ENCODE results near the gene IFIH1.

Gene IFIH1

DNA sequence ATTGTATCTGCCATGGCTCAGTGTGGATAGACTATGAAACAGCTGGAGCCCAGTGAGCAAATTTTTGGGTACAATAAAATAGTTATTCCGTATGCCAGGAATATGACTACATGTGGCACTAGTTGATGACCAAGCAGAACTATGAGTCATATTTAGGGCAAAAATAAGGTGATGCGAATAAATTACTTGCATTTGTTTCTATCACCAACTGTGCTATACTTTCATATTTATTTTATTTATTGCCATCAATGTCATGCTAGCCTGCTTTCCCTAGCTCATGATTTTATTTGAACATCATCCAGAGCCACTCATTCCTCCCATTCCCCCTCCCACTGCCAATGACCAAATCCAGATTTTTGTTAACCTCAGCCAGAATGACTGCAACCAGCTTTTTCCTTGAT lies 61.9 kb downstream of the IFIH1 start:
- DNase-seq, result no peak

DNA sequence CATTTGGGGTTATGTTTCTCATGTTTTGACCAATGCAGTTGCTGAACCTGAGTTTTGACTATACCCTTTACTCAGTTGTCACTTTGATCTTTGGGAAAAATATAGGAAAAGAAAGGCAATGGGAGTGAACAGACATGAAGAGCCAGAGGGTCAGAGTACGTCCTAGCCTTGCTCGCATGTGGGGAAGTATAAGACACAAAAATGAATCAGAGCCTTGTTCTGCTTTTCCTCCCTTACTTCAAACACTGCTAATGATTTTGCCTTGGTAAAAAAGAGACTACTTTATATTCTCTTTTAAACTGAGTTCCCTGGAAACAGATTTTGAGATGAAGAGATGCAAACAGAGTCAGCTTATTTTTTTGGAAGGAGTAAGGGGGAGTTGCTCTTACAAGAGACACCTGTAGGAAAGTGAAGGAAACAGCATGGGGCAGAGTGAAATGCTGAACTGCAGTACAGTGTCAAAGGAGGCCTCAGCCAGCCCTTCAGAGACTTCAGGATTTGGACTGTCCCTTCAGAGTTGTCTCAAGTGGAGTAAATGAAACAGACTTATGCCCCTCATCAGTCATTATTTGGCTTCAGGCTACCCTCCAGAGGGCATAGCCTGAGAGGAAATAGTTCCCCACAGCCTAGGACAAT lies 64.1 kb downstream of the IFIH1 start:
- DNase-seq, result no peak

DNA sequence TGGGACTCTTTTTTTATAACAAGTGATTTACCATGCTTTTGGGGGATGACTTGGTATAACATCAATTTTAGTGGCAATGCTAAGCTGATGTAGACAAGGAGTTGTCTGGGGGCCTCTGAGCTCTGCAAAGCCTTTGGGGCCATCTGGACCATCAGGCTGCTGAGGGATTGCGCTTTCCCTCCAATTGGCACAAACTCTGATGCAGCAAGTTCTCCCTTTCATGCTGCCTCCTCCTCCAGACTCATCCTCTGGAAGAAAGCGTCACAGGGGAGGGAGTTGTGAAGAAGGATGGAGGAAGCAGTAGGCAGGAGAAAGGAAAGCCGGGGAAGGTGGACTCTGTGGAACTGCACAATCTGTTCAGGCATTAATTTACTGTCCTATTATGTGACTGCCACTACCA lies 65.0 kb downstream of the IFIH1 start:
- no peak for DNase-seq

DNA sequence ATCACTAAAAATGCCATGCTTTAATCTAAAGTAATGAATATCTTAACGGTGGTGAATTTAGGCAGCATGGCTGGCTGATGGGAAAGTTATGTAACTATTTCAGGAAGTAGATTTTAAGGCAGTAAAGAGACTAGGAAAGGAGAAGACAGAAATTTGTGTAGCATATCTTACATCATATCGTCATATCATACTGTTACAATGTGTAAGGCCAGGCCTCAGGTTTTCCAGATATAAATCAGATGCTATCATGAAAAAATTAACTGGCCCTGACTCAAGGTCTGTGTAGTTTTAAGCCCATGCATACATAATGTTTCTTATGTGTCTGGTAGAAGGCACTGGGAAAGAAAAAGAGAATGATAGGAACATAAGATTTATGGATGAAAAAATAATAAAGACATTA lies 66.3 kb downstream of the IFIH1 start:
- no peak for DNase-seq

DNA sequence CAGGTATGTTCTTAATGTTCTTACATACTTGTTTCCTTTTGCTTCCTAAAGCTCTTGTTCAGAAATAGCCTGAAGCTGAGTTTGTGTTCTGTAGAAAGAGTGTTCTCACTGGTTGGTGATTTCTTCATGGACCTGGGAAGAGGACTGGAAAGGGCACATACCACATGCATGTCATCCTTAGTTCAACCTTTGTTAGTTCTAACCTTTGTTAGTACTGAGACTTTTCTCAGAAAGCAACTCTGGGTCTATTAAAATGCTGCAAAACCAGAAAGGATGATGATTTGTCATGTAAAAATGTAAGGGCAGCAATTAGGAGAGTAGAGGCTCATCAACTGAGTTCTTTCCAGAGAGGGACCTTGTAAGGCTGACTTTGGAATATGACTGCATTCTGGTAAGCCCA lies 72.7 kb downstream of the IFIH1 start:
- no peak for DNase-seq

DNA sequence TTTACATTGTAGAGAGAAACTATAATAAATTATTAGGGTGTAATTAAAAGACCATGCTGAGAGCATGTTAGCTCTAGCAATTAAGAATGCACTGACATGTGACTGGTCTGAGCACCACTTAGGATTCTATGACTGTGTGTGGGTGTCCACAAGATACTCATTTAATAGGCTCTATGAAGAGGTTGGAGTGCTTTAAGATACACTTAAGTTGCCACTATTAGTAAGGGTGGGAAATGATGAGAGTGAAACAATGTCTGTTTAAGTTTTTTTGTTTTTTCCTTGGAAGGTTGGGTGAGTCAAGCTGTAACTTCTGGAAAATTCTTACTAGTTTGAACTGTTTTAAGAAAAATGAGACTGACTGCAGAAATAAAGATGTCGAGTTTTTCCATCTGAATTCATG lies 73.4 kb downstream of the IFIH1 start:
- no peak for DNase-seq

DNA sequence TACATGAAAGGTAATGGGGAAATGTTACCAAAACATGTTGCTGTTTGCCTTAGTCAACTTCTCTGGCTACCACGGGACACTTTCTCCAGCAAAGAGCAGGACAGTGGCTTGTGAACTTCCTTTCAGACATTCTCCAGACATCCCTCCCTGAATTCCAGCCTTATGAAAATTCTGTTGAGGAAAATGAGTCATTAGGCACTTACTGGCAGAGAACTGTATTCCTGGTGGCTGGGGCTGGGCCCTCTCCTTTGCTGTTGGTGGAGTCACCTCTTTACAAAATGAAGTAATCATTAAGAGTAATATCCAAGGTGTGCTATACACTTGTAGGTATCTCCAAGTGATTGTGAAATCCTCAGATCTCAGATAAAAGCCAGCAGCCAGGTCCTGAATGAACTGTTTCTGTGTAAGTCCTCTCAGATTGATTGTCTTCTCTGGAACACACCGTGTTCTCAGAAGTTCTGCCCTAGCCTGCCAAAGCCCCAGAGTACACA lies 73.9 kb downstream of the IFIH1 start:
- no peak for DNase-seq

DNA sequence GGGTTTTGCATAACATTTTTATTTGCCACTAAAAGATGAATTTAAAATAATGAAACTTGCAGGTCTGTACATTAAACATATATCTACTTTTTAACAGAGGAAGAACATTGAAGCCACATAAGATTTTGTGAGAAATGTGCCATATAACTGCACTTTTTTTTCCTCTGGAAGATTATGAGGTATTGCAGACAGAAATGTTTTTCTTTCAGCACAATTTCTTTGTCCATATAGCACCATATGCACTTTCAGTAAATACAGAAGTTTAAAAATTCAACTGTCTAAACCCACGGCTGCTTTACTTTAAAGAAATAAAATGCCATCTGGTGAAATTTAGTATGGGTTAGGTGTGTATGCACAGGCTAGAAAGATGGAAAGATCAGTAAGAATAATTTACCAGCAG lies 74.8 kb downstream of the IFIH1 start:
- DNase-seq, result no peak

DNA sequence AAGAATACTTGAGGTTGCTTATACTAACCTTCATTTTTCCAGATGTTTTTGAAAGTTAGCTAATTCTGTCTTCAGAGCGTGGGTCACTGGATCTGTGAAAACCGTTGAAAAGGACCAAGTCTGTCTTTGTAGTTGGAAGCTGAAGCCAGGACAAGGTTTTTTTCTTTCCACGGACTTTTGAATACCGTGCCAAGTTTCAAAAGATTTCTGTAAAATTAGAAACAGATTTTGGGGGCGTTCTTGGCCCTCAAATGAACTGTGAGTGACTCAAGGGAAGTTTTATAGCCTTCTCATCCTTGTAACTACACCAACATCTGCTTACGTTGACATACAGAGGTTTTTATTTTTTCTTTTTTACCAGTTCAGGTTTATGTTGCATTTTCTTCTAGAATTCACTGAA lies 75.2 kb downstream of the IFIH1 start, which contains the start of gene FAP:
TSS of gene FAP (minus strand) at position 152 of the 400 bp plus-strand sequence. CDS start at position 34, 118 bp downstream.
- no peak for DNase-seq

DNA sequence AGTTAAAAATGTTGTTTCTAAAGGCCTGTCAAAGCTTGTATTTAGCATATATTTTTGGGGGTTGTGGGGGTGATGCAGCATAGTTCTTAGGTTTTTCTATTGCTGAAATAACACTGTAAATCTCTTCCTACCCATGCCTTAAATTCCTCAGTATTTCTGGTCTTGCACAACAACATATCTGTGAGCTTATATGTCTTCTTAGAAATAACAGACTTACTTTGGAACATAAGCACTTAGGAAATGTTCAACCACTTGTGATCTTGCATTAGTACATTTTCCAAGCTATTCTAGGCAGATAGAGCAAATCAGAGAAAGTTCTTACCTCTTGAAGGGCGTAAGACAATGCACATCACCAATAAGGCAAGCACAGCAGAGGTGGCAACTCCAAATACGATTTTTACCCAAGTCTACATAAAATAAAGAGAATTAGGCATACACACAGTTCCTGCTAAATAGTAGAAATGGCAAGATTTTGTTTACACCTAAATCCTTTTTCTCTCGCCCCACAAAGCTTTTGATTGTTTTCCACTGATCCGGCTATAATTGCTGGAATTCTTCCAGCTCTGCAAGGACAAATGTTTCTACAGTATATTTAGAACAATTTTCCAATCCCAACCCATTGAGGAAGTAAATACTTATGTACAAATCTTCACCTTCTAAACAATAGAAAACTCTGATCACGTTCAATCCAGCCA lies 75.8 kb downstream of the IFIH1 start:
- no peak for DNase-seq

DNA sequence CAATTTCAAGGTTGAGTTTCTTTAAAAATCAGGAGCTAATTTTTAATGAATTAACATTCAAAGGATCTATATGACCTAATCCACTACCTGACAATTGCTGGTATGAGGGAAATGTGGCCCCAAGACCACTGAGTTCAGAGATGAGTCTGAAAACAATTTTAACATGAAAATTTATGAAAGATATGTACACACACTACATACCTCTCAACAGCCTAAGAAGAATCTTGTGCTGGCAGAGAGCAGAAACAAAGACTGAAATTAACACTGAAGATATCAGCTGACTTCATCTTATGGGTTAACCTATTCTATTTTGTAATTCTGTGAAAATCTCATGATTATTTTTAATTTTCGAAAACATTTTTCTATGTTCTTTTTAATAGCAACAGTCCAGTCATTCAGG lies 76.9 kb downstream of the IFIH1 start:
- no peak for DNase-seq

DNA sequence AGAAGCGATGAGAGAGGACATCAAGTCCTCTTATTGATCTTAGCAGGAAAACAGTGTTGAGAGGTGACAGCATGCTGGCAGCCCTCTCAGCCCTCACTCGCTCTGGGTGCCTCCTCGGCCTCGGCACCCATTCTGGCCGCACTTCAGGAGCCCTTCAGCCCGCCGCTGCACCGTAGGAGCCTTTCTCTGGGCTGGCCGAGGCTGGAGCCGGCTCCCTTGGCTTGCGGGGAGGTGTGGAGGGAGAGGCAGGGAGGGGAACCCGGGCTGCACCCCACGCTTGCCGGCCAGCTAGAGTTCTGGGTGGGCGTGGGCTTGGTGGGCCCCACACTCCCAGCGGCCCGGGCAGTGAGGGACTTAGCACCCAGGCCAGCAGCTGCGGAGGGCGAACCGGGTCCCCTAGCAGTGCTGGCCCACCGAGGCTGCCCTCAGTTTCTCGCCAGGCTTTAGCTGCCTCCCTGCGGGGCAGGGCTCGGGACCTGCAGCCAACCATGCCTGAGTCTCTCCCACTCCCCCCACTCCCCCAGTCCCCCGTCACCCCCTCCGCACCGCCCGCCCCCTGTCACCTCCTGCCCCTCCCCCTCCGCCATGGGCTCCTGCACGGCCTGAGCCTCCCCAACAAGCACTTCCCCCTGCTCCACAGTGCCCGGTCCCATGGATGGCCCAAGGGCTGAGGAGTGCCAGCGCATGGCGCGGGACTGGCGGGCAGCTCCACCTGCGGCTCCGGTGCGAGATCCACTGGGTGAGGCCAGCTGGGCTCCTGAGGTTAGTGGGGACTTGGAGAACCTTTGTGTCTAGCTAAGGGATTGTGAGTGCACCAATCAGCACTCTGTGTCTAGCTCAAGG lies 83.6 kb downstream of the IFIH1 start:
- DNase-seq, result no peak

DNA sequence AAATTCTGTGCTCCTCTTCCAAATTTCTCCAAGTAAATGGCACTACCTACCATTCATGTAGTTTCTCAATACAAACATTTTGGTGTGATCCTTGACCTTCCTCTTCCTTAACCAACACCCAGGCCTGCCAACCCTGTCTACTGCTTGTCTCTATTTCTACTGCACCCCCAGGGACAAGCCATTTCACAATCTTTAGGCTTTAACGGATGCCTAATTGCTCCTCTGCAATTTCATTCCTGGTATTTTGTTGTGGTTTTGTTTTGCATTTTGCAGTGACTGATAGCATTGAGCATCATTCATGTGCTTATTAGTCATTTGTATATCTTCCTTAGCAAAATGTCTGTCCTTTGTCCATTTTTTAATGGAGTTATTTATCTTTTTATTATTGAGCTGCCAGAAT lies 85.3 kb downstream of the IFIH1 start:
- DNase-seq, result no peak

DNA sequence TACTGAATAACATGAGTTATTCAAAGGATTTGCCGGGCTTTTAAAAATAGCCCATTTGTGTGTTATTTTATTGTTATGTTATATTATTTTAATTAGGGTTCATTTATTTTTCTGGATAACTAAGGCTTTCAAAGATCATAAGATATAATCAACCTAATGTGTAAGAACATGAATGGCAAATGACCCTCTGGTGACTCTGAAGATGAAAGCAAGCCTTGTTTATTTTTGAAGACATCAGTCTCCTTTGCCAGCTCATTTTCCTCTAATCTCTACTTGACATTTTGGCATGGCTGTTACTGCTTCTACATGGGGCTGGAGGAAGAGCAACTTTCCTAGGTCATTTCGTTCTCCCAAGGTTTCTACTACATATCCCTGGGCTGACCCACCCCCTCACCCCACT lies 85.8 kb downstream of the IFIH1 start:
- no peak for DNase-seq

DNA sequence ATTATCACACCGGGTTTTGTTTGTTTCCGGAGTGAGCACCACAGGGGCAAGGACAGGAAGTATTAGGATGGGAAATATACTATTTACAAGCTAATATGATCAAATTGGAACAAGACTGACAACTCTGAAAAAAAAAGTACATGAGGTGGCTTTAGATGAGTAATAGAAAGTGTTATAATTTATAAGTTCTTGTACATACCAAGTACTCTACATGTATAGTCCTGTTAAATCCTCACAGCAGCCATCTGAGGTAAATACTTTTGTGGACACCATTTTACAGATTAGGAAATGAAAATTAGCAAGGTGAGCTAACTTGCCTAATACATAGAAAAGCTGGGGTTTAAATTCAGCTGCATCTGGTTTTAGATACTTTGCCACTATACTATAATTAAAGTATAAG lies 86.5 kb downstream of the IFIH1 start:
- DNase-seq, result no peak

DNA sequence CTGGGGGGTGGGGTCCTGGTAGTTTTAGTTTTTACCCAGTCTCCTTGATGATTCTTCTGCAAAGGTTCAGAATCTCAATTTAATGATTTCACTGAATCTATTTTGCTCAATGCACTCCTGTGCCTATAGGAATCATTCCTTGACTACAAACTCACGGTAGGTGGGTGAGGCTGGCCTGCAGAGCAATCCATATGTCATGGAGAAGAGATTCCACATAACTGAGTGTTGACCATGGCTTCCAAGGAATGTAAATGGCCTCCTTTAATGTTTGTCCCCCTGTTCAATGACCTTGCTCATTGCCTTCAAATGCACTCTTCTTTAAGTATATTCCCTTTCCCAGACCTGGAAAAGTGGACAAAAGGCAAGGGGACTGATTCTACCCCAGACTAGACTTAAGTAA lies 87.7 kb downstream of the IFIH1 start:
- no peak for DNase-seq

DNA sequence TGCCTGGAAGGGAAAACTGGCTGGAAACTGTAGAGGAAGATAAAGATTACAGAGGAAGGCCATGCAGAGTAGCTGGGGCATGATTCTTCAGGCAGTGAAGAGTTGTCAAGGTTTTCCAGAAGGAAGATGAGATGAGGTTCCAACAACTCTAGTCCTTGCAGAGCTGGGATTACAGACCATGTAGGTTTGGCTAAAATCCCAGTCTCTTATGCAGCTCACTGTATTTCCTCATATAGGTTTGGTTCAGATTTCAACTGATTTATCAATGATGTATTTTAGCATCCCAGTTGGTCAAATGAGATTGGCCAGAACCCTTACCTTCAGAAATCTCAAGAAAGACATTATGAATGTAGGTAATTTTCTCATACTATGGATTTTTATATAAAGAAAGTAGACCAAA lies 91.6 kb downstream of the IFIH1 start:
- no peak for DNase-seq

DNA sequence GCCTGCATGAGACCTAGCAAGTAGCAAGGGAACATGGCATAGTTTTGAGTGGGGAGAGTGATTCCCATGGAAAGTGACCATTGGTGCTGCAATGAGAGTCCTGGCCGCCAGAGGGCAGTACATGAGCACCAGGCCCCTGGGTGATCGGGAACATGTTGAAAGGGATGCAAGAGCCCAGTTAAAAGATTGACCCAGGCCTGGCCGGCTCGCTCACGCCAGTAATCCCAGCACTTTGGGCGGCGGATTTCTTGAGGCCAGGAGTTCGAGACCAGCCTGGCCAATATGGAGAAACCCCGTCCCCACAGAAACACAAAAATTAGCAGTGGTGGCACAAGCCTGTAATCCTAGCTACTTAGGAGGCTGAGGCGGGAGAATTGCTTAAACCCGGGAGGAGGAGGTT lies 97.4 kb downstream of the IFIH1 start:
- DNase-seq, result peak; percentile 66

DNA sequence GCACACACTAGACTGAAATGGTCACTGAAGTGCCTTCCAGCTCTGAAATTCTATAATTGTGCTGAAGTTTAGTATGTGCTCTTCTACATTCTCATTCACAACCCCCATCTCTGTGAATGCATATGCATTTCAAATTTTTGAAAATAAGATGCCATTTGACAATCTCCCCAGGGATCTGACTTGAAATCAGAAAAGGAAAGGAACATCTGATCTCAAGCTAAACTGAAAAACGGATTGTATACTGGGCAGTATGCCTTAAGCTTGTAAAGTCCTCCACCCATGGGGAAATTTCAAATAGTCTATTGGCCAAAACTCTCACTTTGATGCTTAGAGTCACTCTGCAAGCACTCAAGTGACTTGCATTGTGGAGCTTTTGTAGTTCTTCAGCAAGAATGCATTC lies 98.1 kb downstream of the IFIH1 start:
- DNase-seq, result no peak

DNA sequence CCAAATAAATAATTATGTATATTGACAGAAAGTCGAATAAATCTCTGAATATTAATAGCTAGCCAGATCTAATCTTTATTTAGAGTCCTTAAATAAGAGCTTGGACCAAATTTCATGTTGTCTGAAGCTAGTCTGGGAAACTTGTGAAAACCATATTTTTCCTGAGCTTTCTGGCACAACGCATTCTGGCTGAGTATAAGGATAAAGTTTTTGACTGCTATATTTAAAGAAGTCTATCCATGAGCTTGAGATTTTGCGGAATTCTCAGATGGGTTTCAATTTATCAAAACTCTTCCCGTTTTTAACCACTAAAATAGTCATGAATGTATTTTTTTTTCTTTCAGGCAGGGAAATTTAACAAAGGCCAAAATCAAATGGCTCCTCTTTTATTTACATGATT lies 99.1 kb downstream of the IFIH1 start:
- DNase-seq, result no peak

DNA sequence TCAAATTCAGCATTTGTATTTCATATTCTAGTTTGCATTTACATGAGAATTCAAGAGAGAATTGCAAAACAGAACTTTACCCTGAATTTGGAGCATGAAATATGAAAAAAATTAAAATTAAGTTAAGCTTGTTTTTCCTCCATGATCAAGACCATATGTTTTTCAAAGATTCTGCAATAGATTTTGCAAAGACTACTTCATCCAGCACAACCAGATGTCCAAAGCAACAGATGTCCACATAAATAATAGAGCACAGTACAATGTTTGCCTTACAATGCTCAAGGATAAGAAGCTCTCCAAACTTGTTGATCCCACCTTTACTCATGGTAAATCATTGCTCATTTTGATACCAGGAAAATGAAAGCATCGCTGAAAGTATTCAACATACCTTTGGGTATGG lies 100.9 kb downstream of the IFIH1 start:
- no peak for DNase-seq
